Endothelial cell of umbilical vein (primary cell): ENCODE measurements around the gene NAA40. TPM values are rescaled to one million over a fixed set of nuclear protein-coding genes. Genes with fewer than 3 reads are reported as not detected.

Experiments used
- BruUV-seq: library from RNA; stranded (reverse); fragments of 400-500 nt; replicated peaks from 2 replicates; lab custom pipeline; 2021; lab: Mats Ljungman, UMichigan
- CTCF ChIA-PET: fragments of 300-600, 350-600 bp; sonication (Branson Sonifier 250); formaldehyde crosslinking; loops from one replicate; lab custom pipeline; 2021; ENCODE audit warnings: antibody characterized with exemption, inconsistent platforms; lab: Charles Lee
- POLR2A ChIA-PET: fragments of 300-600, 350-600 bp; sonication (Branson Sonifier 250); formaldehyde crosslinking; loops from one replicate; lab custom pipeline; 2021; ENCODE audit warnings: antibody characterized with exemption, inconsistent platforms; lab: Charles Lee
- DNase-seq: peaks from one replicate; pipeline ENCODE4 v3.0.0-alpha.2; 2011; ENCODE audit warnings: low read depth, low spot score
- FAIRE-seq: peaks from 2 replicates; lab custom pipeline; 2011; peaks lifted over from hg19 to GRCh38; lab: Jason Lieb, UNC
- H2AFZ ChIP-seq: 2 replicates; pipeline ENCODE4 v1.6.0; 2012; ENCODE audit warnings: low read depth, low read length, control low read depth, inconsistent platforms
- H3K27ac ChIP-seq: 2 replicates; pipeline ENCODE4 v1.5.1; 2011; ENCODE audit warnings: low read depth, mild to moderate bottlenecking, control low read depth, low read length, moderate library complexity; ENCODE audit not compliant: insufficient read depth
- H3K27me3 ChIP-seq, 2 experiments: 2 replicates each; pipeline versions ENCODE4 v1.6.0 to v1.6.1; 2011; ENCODE audit warnings: low read length in 2 of 2, mixed read lengths in 1 of 2; ENCODE audit not compliant: control insufficient read depth in 2 of 2, insufficient read depth in 2 of 2
- H3K36me3 ChIP-seq, 2 experiments: 2 replicates in 1 of 2; 3 replicates in 1 of 2; pipeline ENCODE4 v1.5.1; 2011; ENCODE audit warnings: low read length in 2 of 2, mild to moderate bottlenecking in 1 of 2, moderate library complexity in 1 of 2; ENCODE audit not compliant: control insufficient read depth in 2 of 2, insufficient read depth in 2 of 2; ENCODE audit errors: extremely low read depth in 1 of 2
- H3K4me1 ChIP-seq: 3 replicates; pipeline ENCODE4 v1.5.1; 2011; ENCODE audit warnings: mild to moderate bottlenecking, low read length; ENCODE audit not compliant: control insufficient read depth, insufficient read depth; ENCODE audit errors: extremely low read depth
- H3K4me2 ChIP-seq: 2 replicates; pipeline ENCODE4 v1.6.1; 2011; ENCODE audit warnings: low read length, control low read depth, mixed read lengths; ENCODE audit not compliant: insufficient read depth
- H3K4me3 ChIP-seq, 3 experiments: fragments of 200-600 bp in 1 of 3; sonication (generic), shearing (Covaris generic) in 1 of 3; replicated peaks in 1 of 3; 2 replicates each; pipeline ENCODE4 v1.5.1; 2011 to 2016; ENCODE audit warnings: control low read depth in 3 of 3, low read length in 3 of 3, mild to moderate bottlenecking in 2 of 3, inconsistent platforms in 1 of 3, low read depth in 1 of 3, moderate library complexity in 1 of 3; ENCODE audit not compliant: insufficient read depth in 1 of 3
- H3K79me2 ChIP-seq: 2 replicates; pipeline ENCODE4 v1.6.0; 2012; ENCODE audit warnings: low read length, inconsistent platforms; ENCODE audit not compliant: control insufficient read depth, insufficient read depth
- H3K9ac ChIP-seq: replicated peaks from 2 replicates; pipeline ENCODE3; 2011; ENCODE audit warnings: low read length, control low read depth; ENCODE audit not compliant: insufficient read depth; ENCODE audit errors: extremely low read depth
- H3K9me1 ChIP-seq: replicated peaks from 3 replicates; pipeline ENCODE4 v1.6.0; 2011; ENCODE audit warnings: mild to moderate bottlenecking, low read length; ENCODE audit not compliant: control insufficient read depth, insufficient read depth; ENCODE audit errors: extremely low read depth
- H3K9me3 ChIP-seq: replicated peaks from 2 replicates; pipeline ENCODE4 v1.5.1; 2012; ENCODE audit warnings: low read length, inconsistent platforms; ENCODE audit not compliant: control insufficient read depth, insufficient read depth
- H4K20me1 ChIP-seq: replicated peaks from 2 replicates; pipeline ENCODE3; 2011; ENCODE audit warnings: mild to moderate bottlenecking, low read length; ENCODE audit not compliant: control insufficient read depth, insufficient read depth; ENCODE audit errors: extremely low read depth
- EZH2 ChIP-seq: IDR thresholded peaks from 2 replicates; pipeline ENCODE4 v1.6.1; 2012; ENCODE audit warnings: borderline replicate concordance, low read depth, mild to moderate bottlenecking, moderate library complexity, low read length, inconsistent platforms; ENCODE audit not compliant: severe bottlenecking
- FOS ChIP-seq: IDR thresholded peaks from 2 replicates; pipeline ENCODE4 v1.6.1; 2011; ENCODE audit warnings: mild to moderate bottlenecking, low read length, moderate library complexity, borderline replicate concordance; ENCODE audit not compliant: insufficient read depth
- GATA2 ChIP-seq: IDR thresholded peaks from 2 replicates; pipeline ENCODE4 v1.7.0; 2011; ENCODE audit warnings: low read depth, mild to moderate bottlenecking, moderate library complexity, mixed read lengths, low read length; ENCODE audit not compliant: insufficient read length, insufficient read depth
- JUN ChIP-seq: IDR thresholded peaks from 2 replicates; pipeline ENCODE4 v1.6.1; 2011; ENCODE audit warnings: borderline replicate concordance, low read depth; ENCODE audit not compliant: insufficient read length, insufficient read depth
- MAX ChIP-seq: IDR thresholded peaks from 2 replicates; pipeline ENCODE4 v1.6.1; 2011; ENCODE audit not compliant: insufficient read depth, insufficient read length
- MYC ChIP-seq: IDR thresholded peaks from one replicate; pipeline ENCODE4 v1.6.1; 2011; ENCODE audit warnings: mild to moderate bottlenecking, low read depth, low read length
- POLR2A ChIP-seq: IDR thresholded peaks from 2 replicates; pipeline ENCODE4 v1.6.1; 2012; ENCODE audit warnings: low read depth, mild to moderate bottlenecking, control low read depth, low read length
- POLR2AphosphoS5 ChIP-seq: IDR thresholded peaks from 2 replicates; pipeline ENCODE4 v1.6.1; 2012; ENCODE audit warnings: low read depth, mild to moderate bottlenecking, control low read depth, low read length, moderate library complexity; ENCODE audit not compliant: insufficient read depth
- dilution Hi-C: fragments of 300-500 bp; cut with MboI; formaldehyde crosslinking; loops from one replicate; pipeline ENCODE4 v1.15.0; 2019; ENCODE audit warnings: low sequenced_read_pairs; ENCODE audit not compliant: extremely low pct_ligation_motif_present
- intact Hi-C: fragments of 100-400 bp; cut with micrococcal nuclease; formaldehyde crosslinking; loops from one replicate; pipeline ENCODE4 v1.10.0; 2022
- polyA plus RNA-seq, 4 experiments: library from polyadenylated mRNA; depleted of rRNA in 3 of 4; stranded (reverse) in 3 of 4; unstranded in 1 of 4; fragments of >200 nt; gene quantifications; 2 replicates each; pipeline versions ENCODE4 v1.2.1 to v1.2.3, GENCODE V29; 2011 to 2012; ENCODE audit warnings: missing spikeins in 1 of 4
- total RNA-seq: library from RNA; stranded (reverse); gene quantifications from 2 replicates; pipeline ENCODE4 v1.2.3, GENCODE V29; 2021
- TF ChIP-seq, protein P1 (sequence below), 2 donors: IDR thresholded peaks; 1 replicate in 1 of 2; 2 replicates in 1 of 2; pipeline ENCODE4 v1.5.1; 2011; ENCODE audit warnings: low read length in 2 of 2, mild to moderate bottlenecking in 2 of 2, moderate library complexity in 2 of 2, control low read depth in 1 of 2, inconsistent platforms in 1 of 2, low read depth in 1 of 2; ENCODE audit not compliant: insufficient read depth in 1 of 2; ENCODE audit errors: extremely low read depth in 1 of 2

NAA40 gene
- total and polyA plus RNA-seq, 2 donors (not counting 3 experiments of a cell fraction or from before 2014, with no cell fraction given): 28.5 to 32.3 TPM

DNA sequence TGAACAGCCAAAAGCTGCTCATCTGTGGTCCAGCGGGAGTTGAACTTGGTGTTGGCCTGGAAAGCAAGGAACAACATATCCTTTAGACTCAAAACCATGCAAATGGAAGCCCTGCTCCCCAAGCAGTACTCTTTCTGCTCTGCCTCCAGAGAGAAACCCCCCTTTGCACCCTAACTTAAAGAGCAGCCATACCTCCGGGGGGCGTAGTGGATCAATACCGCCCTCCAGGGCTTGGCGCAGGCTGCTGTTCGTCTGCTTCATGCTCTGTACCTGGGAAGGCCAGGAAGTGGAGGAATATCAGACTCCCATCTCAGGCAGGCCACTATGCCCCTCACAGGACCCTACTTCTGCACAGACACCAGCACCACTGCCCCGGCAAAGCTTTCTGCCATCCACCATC is 26.1 kb upstream of the NAA40 start:
- TF ChIP-seq GATA2 (no peak), MYC (no peak), FOS (no peak), POLR2AphosphoS5 (no peak), POLR2A (no peak), MAX (no peak), JUN (no peak), EZH2 (no peak)
- TF ChIP-seq, protein P1, sequence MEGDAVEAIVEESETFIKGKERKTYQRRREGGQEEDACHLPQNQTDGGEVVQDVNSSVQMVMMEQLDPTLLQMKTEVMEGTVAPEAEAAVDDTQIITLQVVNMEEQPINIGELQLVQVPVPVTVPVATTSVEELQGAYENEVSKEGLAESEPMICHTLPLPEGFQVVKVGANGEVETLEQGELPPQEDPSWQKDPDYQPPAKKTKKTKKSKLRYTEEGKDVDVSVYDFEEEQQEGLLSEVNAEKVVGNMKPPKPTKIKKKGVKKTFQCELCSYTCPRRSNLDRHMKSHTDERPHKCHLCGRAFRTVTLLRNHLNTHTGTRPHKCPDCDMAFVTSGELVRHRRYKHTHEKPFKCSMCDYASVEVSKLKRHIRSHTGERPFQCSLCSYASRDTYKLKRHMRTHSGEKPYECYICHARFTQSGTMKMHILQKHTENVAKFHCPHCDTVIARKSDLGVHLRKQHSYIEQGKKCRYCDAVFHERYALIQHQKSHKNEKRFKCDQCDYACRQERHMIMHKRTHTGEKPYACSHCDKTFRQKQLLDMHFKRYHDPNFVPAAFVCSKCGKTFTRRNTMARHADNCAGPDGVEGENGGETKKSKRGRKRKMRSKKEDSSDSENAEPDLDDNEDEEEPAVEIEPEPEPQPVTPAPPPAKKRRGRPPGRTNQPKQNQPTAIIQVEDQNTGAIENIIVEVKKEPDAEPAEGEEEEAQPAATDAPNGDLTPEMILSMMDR (IDR thresholded peaks at IDR 0.05; ENCODE audit: extremely low read depth in 1 of 2, insufficient read depth in 1 of 2, low read depth in 1 of 2, low read length in 2 of 2): no peak
- CTCF ChIA-PET: interaction anchor here (0.7 to 3.1 kb wide), 3 partner anchors 12 to 75 kb away, joined by 3 to 12 read pairs (median 10); partner anchors contain the start of gene MARK2
- Histone ChIP-seq H3K79me2 (no peaks in the 10 kb centered on the region), H3K9me1 (no peaks in the 10 kb centered on the region), H2AFZ (no peak overlapping the region), H3K36me3 (peaks cover 0 to 7% of the 10 kb centered on the region in 2 experiments), H3K4me2 (no peak overlapping the region), H3K4me3 (no peak overlapping the region), H3K27ac (no peak overlapping the region), H3K9me3 (no peaks in the 10 kb centered on the region), H3K4me1 (peaks cover 5% of the 10 kb centered on the region), H4K20me1 (no peaks in the 10 kb centered on the region), H3K9ac (no peak overlapping the region), H3K27me3 (peaks cover 0 to 2% of the 10 kb centered on the region in 2 experiments)
- intact Hi-C loops (no loop called here), dilution Hi-C loops (no loop called here)
- no peak for DNase-seq
- BruUV-seq: no TSS peak
- POLR2A ChIA-PET: interaction anchor here (0.6 kb wide), 1 partner anchor 74 kb away, joined by 3 read pairs; the partner anchor contains the start of gene MARK2
- no peak for FAIRE-seq
